HepG2 (cell line): ENCODE measurements around the gene AKAP7. TPM values are rescaled to one million over a fixed set of nuclear protein-coding genes. Genes with fewer than 3 reads are reported as not detected.

Experiments used
- BRCA1 ChIP-seq: sonication (generic); formaldehyde crosslinking; IDR thresholded peaks from 2 replicates; pipeline ENCODE4 v1.4.0; 2020; ENCODE audit warnings: missing genetic modification reagents
- CSRNP2 ChIP-seq: sonication (generic); formaldehyde crosslinking; conservative IDR thresholded peaks from 2 replicates; pipeline ENCODE4 v1.8.0; 2022; ENCODE audit warnings: low read depth, missing genetic modification reagents
- HNF4G ChIP-seq, 2 experiments: sonication (generic) in 1 of 2; formaldehyde crosslinking in 1 of 2; IDR thresholded peaks; 2 replicates each; pipeline versions ENCODE4 v1.4.0 to v1.6.1; 2011 to 2020; ENCODE audit warnings: borderline replicate concordance in 2 of 2, low read depth in 2 of 2, mild to moderate bottlenecking in 2 of 2, low read length in 1 of 2, missing genetic modification reagents in 1 of 2, moderate library complexity in 1 of 2
- KLF15 ChIP-seq: sonication (generic); formaldehyde crosslinking; IDR thresholded peaks from 2 replicates; pipeline ENCODE4 v1.8.1; 2023; ENCODE audit warnings: borderline replicate concordance, mild to moderate bottlenecking, inconsistent platforms, missing genetic modification reagents, mixed read lengths
- KLF9 ChIP-seq: IDR thresholded peaks from 2 replicates; pipeline ENCODE4 v1.6.1; 2016; ENCODE audit warnings: low read depth
- MTA1 ChIP-seq: sonication (generic); formaldehyde crosslinking; IDR thresholded peaks from 2 replicates; pipeline ENCODE4 v1.4.0; 2020; ENCODE audit warnings: missing genetic modification reagents, mild to moderate bottlenecking, borderline replicate concordance
- NFIC ChIP-seq: IDR thresholded peaks from 2 replicates; pipeline ENCODE4 v1.6.1; 2012; ENCODE audit warnings: mild to moderate bottlenecking, low read length, inconsistent platforms
- NR0B2 ChIP-seq: sonication (generic); formaldehyde crosslinking; IDR thresholded peaks from 2 replicates; pipeline ENCODE4 v1.4.0; 2020; ENCODE audit warnings: mild to moderate bottlenecking, missing genetic modification reagents
- SATB2 ChIP-seq: sonication (generic); formaldehyde crosslinking; IDR thresholded peaks from 2 replicates; pipeline ENCODE4 v1.5.0; 2020; ENCODE audit warnings: missing genetic modification reagents
- SMC3 ChIP-seq: IDR thresholded peaks from 2 replicates; pipeline ENCODE4 v1.6.1; 2011; ENCODE audit warnings: low read length, improper control_type of control experiment
- TFE3 ChIP-seq: IDR thresholded peaks from 2 replicates; pipeline ENCODE4 v1.6.1; 2016
- ZBTB49 ChIP-seq: sonication (generic); formaldehyde crosslinking; IDR thresholded peaks from 2 replicates; pipeline ENCODE4 v1.4.0; 2020; ENCODE audit warnings: missing genetic modification reagents, borderline replicate concordance
- ZFP82 ChIP-seq: sonication (generic); formaldehyde crosslinking; IDR thresholded peaks from 2 replicates; pipeline ENCODE4 v1.5.1; 2020; ENCODE audit warnings: mild to moderate bottlenecking, missing genetic modification reagents, borderline replicate concordance
- ZNF138 ChIP-seq: sonication (generic); formaldehyde crosslinking; IDR thresholded peaks from 2 replicates; pipeline ENCODE4 v1.5.0; 2020; ENCODE audit warnings: mild to moderate bottlenecking, low read depth, missing genetic modification reagents
- ZNF256 ChIP-seq: sonication (generic); formaldehyde crosslinking; conservative IDR thresholded peaks from 2 replicates; pipeline ENCODE4 v1.4.0; 2020; ENCODE audit warnings: missing genetic modification reagents
- ZNF468 ChIP-seq: sonication (generic); formaldehyde crosslinking; IDR thresholded peaks from 2 replicates; pipeline ENCODE4 v1.8.0; 2022; ENCODE audit warnings: mild to moderate bottlenecking, moderate library complexity, missing genetic modification reagents
- ZNF607 ChIP-seq: sonication (generic); formaldehyde crosslinking; IDR thresholded peaks from 2 replicates; pipeline ENCODE4 v1.5.1; 2020; ENCODE audit warnings: missing genetic modification reagents, mild to moderate bottlenecking, borderline replicate concordance
- ZNF777 ChIP-seq: sonication (generic); formaldehyde crosslinking; IDR thresholded peaks from 2 replicates; pipeline ENCODE4 v1.4.0; 2020; ENCODE audit warnings: missing genetic modification reagents
- polyA plus RNA-seq, 8 experiments: library from polyadenylated mRNA; depleted of rRNA in 3 of 8; stranded (reverse) in 7 of 8; unstranded in 1 of 8; fragments of >200 nt; fragmentation: Illumina TruSeq in 4 of 8; extraction: Trizol in 4 of 8; gene quantifications; 2 replicates each; pipeline versions ENCODE4 v1.2.1 to v1.2.3, GENCODE V29; 2011 to 2016; ENCODE audit warnings: low read depth in 4 of 8, missing spikeins in 1 of 8, mixed read lengths in 1 of 8; ENCODE audit not compliant: insufficient read depth in 1 of 8
- total RNA-seq, 5 experiments: library from RNA; depleted of rRNA; stranded (reverse); fragments of >200 nt; fragmentation: Illumina TruSeq; extraction: Trizol; gene quantifications; 2 replicates each; pipeline ENCODE4 v1.2.3, GENCODE V29; 2016; ENCODE audit warnings: low read depth in 1 of 5
- TF ChIP-seq, protein P1 (sequence below): sonication (generic); formaldehyde crosslinking; IDR thresholded peaks from 2 replicates; pipeline ENCODE4 v1.4.0; 2020; ENCODE audit warnings: mild to moderate bottlenecking, missing genetic modification reagents
- TF ChIP-seq, protein P2 (sequence below): sonication (generic); formaldehyde crosslinking; IDR thresholded peaks from 2 replicates; pipeline ENCODE4 v1.4.0; 2020; ENCODE audit warnings: missing genetic modification reagents

AKAP7 gene
- total and polyA plus RNA-seq, 2 of the 13 experiments (the other 11 are each of a cell fraction or from before 2014, with no cell fraction given), result 3.6 to 11.7 TPM

DNA sequence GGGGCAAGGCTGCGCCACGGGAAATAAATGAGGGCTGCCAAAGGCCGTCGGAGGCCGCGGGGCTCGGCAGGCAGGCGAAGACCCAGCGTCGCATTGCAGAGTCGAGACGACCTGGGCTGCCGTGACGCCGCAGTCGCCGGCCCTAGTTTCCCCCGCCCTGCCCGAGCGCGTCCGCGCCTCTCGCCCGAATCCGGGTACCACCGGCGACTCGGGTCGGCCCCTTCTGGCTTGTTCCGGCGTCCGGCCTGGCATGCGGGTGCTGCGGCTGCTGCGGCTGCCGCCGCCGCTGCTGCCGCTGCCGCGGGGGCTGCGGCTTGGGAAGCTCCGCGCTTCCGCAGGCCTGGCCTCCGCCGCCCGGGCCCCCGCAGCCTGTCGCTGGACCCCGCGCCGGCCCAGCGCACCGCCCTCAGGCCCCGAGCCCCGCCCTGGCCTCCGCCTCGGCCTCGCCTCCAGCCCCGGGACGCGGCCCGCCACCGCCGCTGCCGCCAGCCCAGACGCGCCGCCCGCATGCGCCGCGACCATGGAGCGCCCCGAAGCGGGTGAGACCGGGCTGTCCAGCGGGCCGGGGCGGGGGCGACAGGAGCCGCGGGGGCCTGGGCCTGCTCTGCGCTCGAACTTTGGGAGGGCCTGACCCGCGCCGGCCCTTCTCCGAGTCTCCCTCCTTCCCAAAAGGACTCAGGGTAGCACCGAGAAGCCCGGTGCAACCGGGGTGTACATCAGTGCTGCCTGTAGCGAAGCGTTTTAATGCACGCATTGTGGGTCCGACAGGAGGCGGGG, at the start of gene AKAP7 (continued):
- TF ChIP-seq NR0B2 (CRISPR knock-in tag), result peak; percentile 89
- TF ChIP-seq BRCA1 (CRISPR knock-in tag), result 0 out of 2 replicates have a peak, but pooled peaks have one; percentile 4
- TF ChIP-seq SMC3, result no peak
- TF ChIP-seq, protein P1, sequence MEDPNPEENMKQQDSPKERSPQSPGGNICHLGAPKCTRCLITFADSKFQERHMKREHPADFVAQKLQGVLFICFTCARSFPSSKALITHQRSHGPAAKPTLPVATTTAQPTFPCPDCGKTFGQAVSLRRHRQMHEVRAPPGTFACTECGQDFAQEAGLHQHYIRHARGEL (CRISPR knock-in tag), result no peak
- TF ChIP-seq ZNF468 (CRISPR knock-in tag), result no peak
- no peak; the same call in 1 of the 2 replicates for TF ChIP-seq SATB2 (CRISPR knock-in tag)
- TF ChIP-seq ZNF607, result no peak; the same call in 1 of the 2 replicates
- no peak; the same call in 1 of the 2 replicates for TF ChIP-seq ZBTB49 (CRISPR knock-in tag)
- no peak; the same call in 1 of the 2 replicates for TF ChIP-seq KLF15
- TF ChIP-seq NFIC, result no peak
- peak; percentile 94 for TF ChIP-seq ZNF777 (CRISPR knock-in tag)
- TF ChIP-seq MTA1 (CRISPR knock-in tag), result no peak; the same call in 1 of the 2 replicates
- TF ChIP-seq ZNF138 (CRISPR knock-in tag), result peak; percentile 90; the same call in 1 of the 2 replicates
- TF ChIP-seq TFE3, result no peak
- 0 out of 2 replicates have a peak, but pooled peaks have one; percentile 72 for TF ChIP-seq CSRNP2
- TF ChIP-seq KLF9 (CRISPR knock-in tag), result peak; percentile 69; the same call in 1 of the 2 replicates
- TF ChIP-seq, protein P2, sequence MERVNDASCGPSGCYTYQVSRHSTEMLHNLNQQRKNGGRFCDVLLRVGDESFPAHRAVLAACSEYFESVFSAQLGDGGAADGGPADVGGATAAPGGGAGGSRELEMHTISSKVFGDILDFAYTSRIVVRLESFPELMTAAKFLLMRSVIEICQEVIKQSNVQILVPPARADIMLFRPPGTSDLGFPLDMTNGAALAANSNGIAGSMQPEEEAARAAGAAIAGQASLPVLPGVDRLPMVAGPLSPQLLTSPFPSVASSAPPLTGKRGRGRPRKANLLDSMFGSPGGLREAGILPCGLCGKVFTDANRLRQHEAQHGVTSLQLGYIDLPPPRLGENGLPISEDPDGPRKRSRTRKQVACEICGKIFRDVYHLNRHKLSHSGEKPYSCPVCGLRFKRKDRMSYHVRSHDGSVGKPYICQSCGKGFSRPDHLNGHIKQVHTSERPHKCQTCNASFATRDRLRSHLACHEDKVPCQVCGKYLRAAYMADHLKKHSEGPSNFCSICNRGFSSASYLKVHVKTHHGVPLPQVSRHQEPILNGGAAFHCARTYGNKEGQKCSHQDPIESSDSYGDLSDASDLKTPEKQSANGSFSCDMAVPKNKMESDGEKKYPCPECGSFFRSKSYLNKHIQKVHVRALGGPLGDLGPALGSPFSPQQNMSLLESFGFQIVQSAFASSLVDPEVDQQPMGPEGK (CRISPR knock-in tag), result peak; percentile 72
- no peak for TF ChIP-seq ZFP82 (CRISPR knock-in tag)
- TF ChIP-seq HNF4G (IDR thresholded peaks at IDR 0.05; ENCODE audit: borderline replicate concordance, low read depth, low read length), result no peak; the same call in 1 of the 2 replicates
- no peak for TF ChIP-seq HNF4G (CRISPR knock-in tag; IDR thresholded peaks at IDR 0.05; ENCODE audit: borderline replicate concordance, low read depth)
- peak; percentile 81; the same call in 1 of the 2 replicates for TF ChIP-seq ZNF256 (CRISPR knock-in tag)
